Duodenal mucosa (tissue), 2 donors: ENCODE measurements around the gene MPPED2.

Experiments
- H3K27ac ChIP-seq: one replicate; pipeline ENCODE4 v1.7.0; 2013; ENCODE audit warnings: low read depth, low read length
- H3K27me3 ChIP-seq, 2 donors: one replicate each; pipeline ENCODE4 v1.7.0; 2013; ENCODE audit warnings: low read length in 2 of 2, control low read depth in 1 of 2; ENCODE audit not compliant: insufficient read depth in 2 of 2, control insufficient read depth in 1 of 2
- H3K36me3 ChIP-seq, 2 donors: one replicate each; pipeline ENCODE4 v1.7.0; 2013; ENCODE audit warnings: low read length in 2 of 2, control low read depth in 1 of 2; ENCODE audit not compliant: insufficient read depth in 2 of 2, control insufficient read depth in 1 of 2
- H3K4me1 ChIP-seq, 2 donors: one replicate each; pipeline ENCODE4 v1.7.0; 2013; ENCODE audit warnings: low read length in 2 of 2, control low read depth in 1 of 2; ENCODE audit not compliant: insufficient read depth in 2 of 2, control insufficient read depth in 1 of 2
- H3K4me3 ChIP-seq, 2 donors: one replicate each; pipeline ENCODE4 v1.7.0; 2013; ENCODE audit warnings: low read length in 2 of 2, low read depth in 1 of 2
- H3K9ac ChIP-seq, 2 donors: one replicate each; pipeline ENCODE4 v1.7.0; 2013; ENCODE audit warnings: low read length in 2 of 2, low read depth in 1 of 2
- H3K9me3 ChIP-seq, 2 donors: one replicate each; pipeline ENCODE4 v1.7.0; 2013; ENCODE audit warnings: low read length in 2 of 2, control low read depth in 1 of 2; ENCODE audit not compliant: control insufficient read depth in 1 of 2

Gene MPPED2

DNA sequence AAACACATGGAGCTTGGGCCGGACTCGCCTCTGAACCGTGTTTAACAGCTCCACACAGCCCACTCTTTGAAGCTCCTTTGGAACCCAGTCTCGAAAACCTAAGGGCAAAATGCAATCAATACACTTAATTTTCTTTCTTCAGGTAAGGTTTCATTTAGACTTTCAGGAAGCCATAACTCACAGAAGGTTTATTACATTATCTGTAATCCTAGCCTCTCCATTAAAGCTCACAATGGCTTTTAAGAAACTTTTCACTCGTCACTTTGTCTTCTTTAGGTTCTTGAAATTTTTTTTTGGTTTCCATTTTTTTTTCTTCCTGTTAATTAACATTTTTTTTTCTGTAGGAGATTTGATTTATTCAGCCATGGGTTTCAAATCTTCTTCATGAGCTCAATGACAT, 171.9 kb downstream of the MPPED2 start:
- Histone ChIP-seq H3K36me3 (no peaks in the 10 kb centered on the region), H3K27ac (no peak overlapping the region), H3K4me1 (no peaks in the 10 kb centered on the region), H3K4me3 (no peak overlapping the region), H3K9me3 (no peaks in the 10 kb centered on the region), H3K27me3 (no peaks in the 10 kb centered on the region), H3K9ac (no peak overlapping the region)

DNA sequence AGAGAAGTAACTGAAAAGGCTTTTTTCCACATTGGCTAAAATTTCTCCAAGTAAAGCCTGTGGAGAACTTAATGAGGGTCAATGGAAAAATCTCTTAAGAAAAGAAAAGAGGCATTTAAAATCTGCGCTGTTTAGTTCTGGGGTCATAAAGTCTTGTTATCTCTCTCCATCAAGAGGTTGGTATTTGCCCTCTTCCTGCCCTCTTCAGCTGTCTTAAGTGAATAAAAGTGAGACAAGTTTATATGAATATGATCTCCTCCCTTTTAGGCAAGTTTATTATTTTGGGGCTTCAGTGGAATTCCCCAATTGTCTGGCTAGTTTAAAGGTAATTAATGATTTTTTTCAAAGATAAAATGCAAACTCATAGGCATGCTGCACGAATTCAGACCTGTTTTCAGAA, 173.6 kb downstream of the MPPED2 start:
- H3K4me3 ChIP-seq, result no peak overlapping the region
- H3K27me3 ChIP-seq, result no peaks in the 10 kb centered on the region
- H3K4me1 ChIP-seq, result no peaks in the 10 kb centered on the region
- no peaks in the 10 kb centered on the region for H3K9me3 ChIP-seq
- no peaks in the 10 kb centered on the region for H3K36me3 ChIP-seq
- no peak overlapping the region for H3K27ac ChIP-seq
- no peak overlapping the region for H3K9ac ChIP-seq

DNA sequence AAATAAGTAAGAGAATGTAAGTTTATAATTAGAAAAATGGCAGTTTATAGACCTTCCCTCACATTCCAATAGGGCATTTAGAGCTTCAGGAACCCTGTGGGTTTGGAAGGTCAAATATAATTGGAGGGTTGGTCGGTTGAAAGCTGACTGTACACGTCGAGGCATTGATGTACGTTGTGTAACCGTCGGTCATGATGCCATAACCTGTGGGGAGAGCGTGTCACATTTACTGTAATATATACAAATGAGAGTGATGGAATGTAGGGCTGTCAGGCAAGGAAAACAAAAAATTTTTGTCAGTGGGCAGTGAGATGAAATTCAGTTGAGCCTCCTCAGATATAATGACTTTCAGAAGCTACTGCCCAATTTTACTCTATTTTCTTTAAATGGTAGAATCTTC, 174.8 kb downstream of the MPPED2 start:
- H3K27me3 ChIP-seq, result no peaks in the 10 kb centered on the region
- H3K4me3 ChIP-seq, result no peak overlapping the region
- H3K27ac ChIP-seq, result no peak overlapping the region
- no peaks in the 10 kb centered on the region for H3K4me1 ChIP-seq
- no peaks in the 10 kb centered on the region for H3K36me3 ChIP-seq
- no peak overlapping the region for H3K9ac ChIP-seq
- no peaks in the 10 kb centered on the region for H3K9me3 ChIP-seq

DNA sequence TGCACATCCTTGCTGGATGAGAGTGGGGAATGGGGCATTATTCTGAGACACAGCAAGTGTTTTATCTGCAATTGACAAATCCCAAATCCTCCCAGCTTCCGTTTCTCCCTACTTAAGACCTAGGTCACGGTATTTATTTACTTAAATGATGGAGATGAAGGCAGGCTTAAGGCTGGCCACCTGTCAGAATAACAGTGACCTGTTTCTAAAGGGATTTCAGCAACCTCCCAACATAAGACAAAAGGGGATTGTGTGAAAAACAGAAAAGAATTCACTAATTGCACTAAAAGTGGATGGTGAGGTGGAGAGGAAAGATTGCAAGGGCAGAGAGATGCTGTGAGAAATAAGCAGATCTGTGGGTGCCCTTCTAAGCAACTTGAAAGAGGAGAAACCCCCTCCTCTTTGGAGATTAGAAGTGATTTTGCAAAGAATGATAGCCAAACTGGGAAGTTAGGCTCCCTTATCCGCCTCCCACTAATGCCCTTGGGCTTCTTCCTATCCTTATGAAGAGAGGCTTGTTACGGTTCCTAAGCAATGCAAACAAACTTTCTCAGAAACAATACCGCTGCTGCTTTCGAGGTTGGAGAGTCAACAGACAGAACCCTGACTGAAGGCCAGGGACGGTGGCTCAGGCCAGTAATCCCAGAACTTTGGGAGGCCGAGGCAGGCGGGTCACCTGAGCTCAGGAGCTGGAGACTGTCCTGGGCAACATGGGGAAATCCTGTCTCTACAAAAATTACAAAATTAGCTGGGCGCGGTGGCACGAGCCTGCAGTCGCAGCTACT, 179.0 kb downstream of the MPPED2 start:
- Histone ChIP-seq H3K27ac (no peak overlapping the region), H3K9me3 (no peaks in the 10 kb centered on the region), H3K36me3 (no peaks in the 10 kb centered on the region), H3K27me3 (no peaks in the 10 kb centered on the region), H3K9ac (no peak overlapping the region), H3K4me3 (no peak overlapping the region), H3K4me1 (no peaks in the 10 kb centered on the region)

DNA sequence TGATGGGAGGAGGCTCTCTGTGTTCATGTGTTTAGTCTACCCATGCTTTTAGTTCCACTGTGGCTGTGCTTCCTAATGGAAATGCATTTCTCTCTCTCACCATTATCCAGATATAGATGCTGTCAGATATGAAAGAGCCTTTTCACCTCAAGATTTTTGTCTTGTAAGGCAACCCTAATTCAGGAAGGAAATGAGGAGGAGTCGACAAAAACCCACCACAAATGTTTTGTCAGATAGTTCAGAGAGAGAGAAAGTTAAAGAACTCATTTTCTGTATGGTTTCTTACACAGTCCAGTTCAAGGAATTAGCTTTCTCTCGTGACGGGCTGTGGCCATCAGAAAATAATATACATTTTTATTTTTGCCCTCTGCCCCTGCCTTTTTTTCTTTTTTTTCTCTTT, 180.8 kb downstream of the MPPED2 start:
- no peaks in the 10 kb centered on the region for H3K9me3 ChIP-seq
- H3K4me3 ChIP-seq, result no peak overlapping the region
- H3K9ac ChIP-seq, result no peak overlapping the region
- H3K36me3 ChIP-seq, result no peaks in the 10 kb centered on the region
- no peaks in the 10 kb centered on the region for H3K4me1 ChIP-seq
- no peaks in the 10 kb centered on the region for H3K27me3 ChIP-seq
- no peak overlapping the region for H3K27ac ChIP-seq

DNA sequence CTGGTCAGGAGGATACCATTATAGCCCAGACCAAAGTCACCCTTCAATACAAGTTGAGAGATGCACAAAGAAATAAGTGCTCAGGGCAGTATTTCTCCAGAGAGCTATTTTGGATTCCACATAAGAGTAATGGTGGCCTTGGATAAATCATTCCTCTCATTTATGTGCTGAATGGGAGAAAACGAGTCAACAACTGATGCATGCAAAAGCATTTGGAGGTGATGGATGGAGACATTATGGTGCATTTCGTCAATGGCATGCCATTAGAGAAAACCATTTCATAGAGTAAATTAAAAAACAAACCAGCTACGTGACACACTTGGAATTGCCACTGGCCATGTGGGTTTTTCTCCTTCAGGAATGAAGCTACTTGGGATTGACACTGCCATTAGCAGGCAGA, 182.0 kb downstream of the MPPED2 start:
- Histone ChIP-seq H3K27me3 (no peaks in the 10 kb centered on the region), H3K4me1 (no peaks in the 10 kb centered on the region), H3K27ac (no peak overlapping the region), H3K4me3 (no peak overlapping the region), H3K9ac (no peak overlapping the region), H3K9me3 (no peaks in the 10 kb centered on the region), H3K36me3 (no peaks in the 10 kb centered on the region)

DNA sequence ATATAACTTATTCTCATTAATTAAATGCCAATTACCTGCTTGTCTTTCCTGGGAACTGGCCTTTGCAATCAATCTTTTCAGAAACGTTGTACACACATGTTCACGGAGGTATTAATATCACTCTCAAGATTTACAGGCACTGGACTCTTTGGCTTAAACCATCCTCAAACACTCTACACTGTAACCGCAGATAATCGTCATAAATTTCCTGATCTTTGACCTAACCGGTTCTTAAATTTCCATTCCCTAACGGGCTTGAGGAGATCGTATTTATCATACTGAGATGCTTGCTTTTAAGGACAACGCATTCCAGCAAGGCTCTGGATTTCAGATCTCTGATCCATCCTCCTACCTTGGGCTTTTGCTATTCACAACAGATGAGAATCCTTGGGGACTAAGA, 190.4 kb downstream of the MPPED2 start:
- H3K4me3 ChIP-seq, result no peak overlapping the region
- H3K9me3 ChIP-seq, result no peaks in the 10 kb centered on the region
- H3K9ac ChIP-seq, result no peak overlapping the region
- H3K36me3 ChIP-seq, result no peaks in the 10 kb centered on the region
- peaks cover 0 to 4% of the 10 kb centered on the region in 2 donors for H3K4me1 ChIP-seq
- H3K27me3 ChIP-seq, result no peaks in the 10 kb centered on the region
- H3K27ac ChIP-seq, result no peak overlapping the region

DNA sequence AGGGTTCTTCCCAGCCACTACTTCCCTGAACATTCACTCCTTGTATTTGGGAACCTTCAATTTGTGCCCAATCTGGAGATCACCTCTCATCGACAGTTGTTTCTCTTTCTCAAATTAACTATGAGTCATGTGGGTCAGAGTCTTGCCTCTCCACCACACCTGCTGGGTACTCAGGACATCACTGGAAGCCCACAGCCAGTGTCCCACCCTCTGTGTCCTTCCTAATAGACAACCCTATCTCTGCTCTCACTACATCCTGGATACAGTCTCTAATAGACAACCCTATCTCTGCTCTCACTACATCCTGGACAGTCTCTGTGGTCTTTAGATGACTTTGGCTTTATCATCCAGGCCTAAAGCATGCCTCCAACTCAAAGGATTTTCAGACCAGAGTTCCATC, 193.1 kb downstream of the MPPED2 start:
- H3K4me3 ChIP-seq, result no peak overlapping the region
- H3K27ac ChIP-seq, result no peak overlapping the region
- H3K9ac ChIP-seq, result no peak overlapping the region
- H3K4me1 ChIP-seq, result peaks cover 0 to 4% of the 10 kb centered on the region in 2 donors
- H3K9me3 ChIP-seq, result no peaks in the 10 kb centered on the region
- no peaks in the 10 kb centered on the region for H3K27me3 ChIP-seq
- no peaks in the 10 kb centered on the region for H3K36me3 ChIP-seq

DNA sequence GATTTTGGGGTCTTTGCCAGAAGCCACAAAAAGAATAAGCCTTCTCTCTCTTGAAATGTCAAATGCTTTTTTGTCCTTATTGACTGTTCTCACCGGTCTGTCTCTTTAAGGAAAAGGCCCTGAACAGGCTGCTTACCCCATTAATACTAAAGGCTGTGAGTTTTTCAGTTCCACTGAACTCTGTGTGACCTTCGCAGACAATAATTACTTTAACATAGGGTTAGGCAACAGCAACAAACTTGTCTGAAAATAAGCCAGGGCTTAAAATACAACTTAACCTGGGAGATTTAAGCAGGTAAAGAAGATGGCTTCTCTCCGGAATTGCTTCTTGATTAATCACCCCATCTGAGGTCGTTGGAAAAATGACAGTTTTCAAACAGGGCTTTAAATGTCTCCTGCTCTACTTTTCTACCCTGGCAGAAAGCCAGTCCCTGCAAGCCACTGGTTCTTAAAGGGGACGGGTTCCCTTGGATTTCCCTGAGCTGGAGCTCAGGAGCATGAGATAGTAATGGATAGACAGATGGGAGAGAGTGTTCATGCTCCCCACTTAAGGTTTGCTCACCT, 193.8 kb downstream of the MPPED2 start:
- peaks cover 0 to 4% of the 10 kb centered on the region in 2 donors for H3K4me1 ChIP-seq
- no peaks in the 10 kb centered on the region for H3K27me3 ChIP-seq
- no peaks in the 10 kb centered on the region for H3K9me3 ChIP-seq
- no peak overlapping the region for H3K4me3 ChIP-seq
- H3K9ac ChIP-seq, result no peak overlapping the region
- H3K36me3 ChIP-seq, result no peaks in the 10 kb centered on the region
- no peak overlapping the region for H3K27ac ChIP-seq

DNA sequence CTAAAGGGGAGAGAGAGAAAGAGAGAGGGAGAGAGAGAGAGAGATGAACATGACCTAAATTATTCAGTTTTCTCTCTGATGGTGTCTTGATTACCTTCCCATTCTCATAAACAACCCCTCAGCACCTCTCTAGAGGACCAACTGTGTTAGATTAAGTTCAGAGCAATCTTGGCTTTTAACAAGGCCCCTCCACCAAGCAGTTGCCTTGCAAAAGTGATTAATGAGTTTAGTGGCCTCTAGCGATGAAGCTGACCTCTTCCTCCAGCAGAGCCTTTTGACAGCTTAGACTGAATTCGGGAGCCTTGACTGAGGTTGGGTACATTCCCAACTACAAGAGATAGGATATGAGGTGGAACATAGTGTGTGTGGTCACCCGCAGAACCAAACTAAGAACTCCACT, 197.2 kb downstream of the MPPED2 start:
- no peaks in the 10 kb centered on the region for H3K27me3 ChIP-seq
- H3K4me1 ChIP-seq, result peaks cover 0 to 4% of the 10 kb centered on the region in 2 donors
- H3K9ac ChIP-seq, result no peak overlapping the region
- no peaks in the 10 kb centered on the region for H3K9me3 ChIP-seq
- no peak overlapping the region for H3K4me3 ChIP-seq
- H3K27ac ChIP-seq, result no peak overlapping the region
- H3K36me3 ChIP-seq, result no peaks in the 10 kb centered on the region
